Right atrium auricular region (tissue), 2 donors: ENCODE data around the gene PRSS23. TPM values are rescaled to one million over a fixed set of nuclear protein-coding genes. Genes with fewer than 3 reads are reported as not detected.

ENCODE experiments used
- DNase-seq: peaks from one replicate; pipeline ENCODE4 v3.0.0-alpha.2; 2019; ENCODE audit warnings: low spot score
- H3K27ac ChIP-seq, 2 donors: fragments of 200-600 bp; sonication (generic); 1 replicate in 1 of 2; 2 replicates in 1 of 2; pipeline ENCODE4 v1.5.1; 2016 to 2019
- H3K27me3 ChIP-seq, 2 donors: fragments of 200-600 bp; sonication (generic); one replicate each; pipeline versions ENCODE4 v1.5.1 to v1.6.0; 2017 to 2019
- H3K36me3 ChIP-seq: fragments of 200-600 bp; sonication (generic); one replicate; pipeline ENCODE4 v1.5.1; 2016
- H3K4me1 ChIP-seq, 2 donors: fragments of 200-600 bp; sonication (generic); one replicate each; pipeline versions ENCODE4 v1.5.1 to v1.6.0; 2017 to 2019
- H3K4me3 ChIP-seq, 2 donors: fragments of 200-600 bp; sonication (generic); 1 replicate in 1 of 2; 2 replicates in 1 of 2; pipeline ENCODE4 v1.5.1; 2017 to 2019; ENCODE audit warnings: mild to moderate bottlenecking in 1 of 2, moderate library complexity in 1 of 2
- H3K9me3 ChIP-seq, 2 donors: fragments of 200-600 bp; sonication (generic); one replicate each; pipeline ENCODE4 v1.5.1; 2019
- total RNA-seq, 2 donors: library from RNA; depleted of rRNA; stranded (reverse); fragments of >200 nt; gene quantifications; one replicate each; pipeline ENCODE4 v1.1.0, GENCODE V29; 2016
- TF ChIP-seq, protein P1 (sequence below), 2 donors: fragments of 200-600 bp; sonication (generic); IDR thresholded peaks; one replicate each; pipeline ENCODE4 v1.5.1; 2019; ENCODE audit warnings: antibody characterized with exemption in 2 of 2

Gene PRSS23
- total RNA-seq, 2 donors from 2014 or later, result 22.1 to 41.4 TPM

- no peaks in the 10 kb centered on the region for H3K9me3 ChIP-seq
- H3K27me3 ChIP-seq, result no peaks in the 10 kb centered on the region
- TF ChIP-seq, protein P1, sequence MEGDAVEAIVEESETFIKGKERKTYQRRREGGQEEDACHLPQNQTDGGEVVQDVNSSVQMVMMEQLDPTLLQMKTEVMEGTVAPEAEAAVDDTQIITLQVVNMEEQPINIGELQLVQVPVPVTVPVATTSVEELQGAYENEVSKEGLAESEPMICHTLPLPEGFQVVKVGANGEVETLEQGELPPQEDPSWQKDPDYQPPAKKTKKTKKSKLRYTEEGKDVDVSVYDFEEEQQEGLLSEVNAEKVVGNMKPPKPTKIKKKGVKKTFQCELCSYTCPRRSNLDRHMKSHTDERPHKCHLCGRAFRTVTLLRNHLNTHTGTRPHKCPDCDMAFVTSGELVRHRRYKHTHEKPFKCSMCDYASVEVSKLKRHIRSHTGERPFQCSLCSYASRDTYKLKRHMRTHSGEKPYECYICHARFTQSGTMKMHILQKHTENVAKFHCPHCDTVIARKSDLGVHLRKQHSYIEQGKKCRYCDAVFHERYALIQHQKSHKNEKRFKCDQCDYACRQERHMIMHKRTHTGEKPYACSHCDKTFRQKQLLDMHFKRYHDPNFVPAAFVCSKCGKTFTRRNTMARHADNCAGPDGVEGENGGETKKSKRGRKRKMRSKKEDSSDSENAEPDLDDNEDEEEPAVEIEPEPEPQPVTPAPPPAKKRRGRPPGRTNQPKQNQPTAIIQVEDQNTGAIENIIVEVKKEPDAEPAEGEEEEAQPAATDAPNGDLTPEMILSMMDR (IDR thresholded peaks at IDR 0.05), result no peak
- DNase-seq, result no peak
- H3K4me3 ChIP-seq, result no peak overlapping the region
- H3K36me3 ChIP-seq, result no peaks in the 10 kb centered on the region
- H3K27ac ChIP-seq, result no peak overlapping the region
- H3K4me1 ChIP-seq, result no peaks in the 10 kb centered on the region
Observed at GRCh38 chr11:86784241-86784681, 16.1 kb upstream of the PRSS23 start.

GRCh38 chr11:86785576-86785975 lies 14.8 kb upstream of the PRSS23 start:
- Histone ChIP-seq H3K27me3 (no peaks in the 10 kb centered on the region), H3K4me1 (no peaks in the 10 kb centered on the region), H3K27ac (no peak overlapping the region), H3K4me3 (no peak overlapping the region), H3K36me3 (no peaks in the 10 kb centered on the region), H3K9me3 (no peaks in the 10 kb centered on the region)
- TF ChIP-seq, protein P1 (IDR thresholded peaks at IDR 0.05), result no peak
- no peak for DNase-seq

DNA sequence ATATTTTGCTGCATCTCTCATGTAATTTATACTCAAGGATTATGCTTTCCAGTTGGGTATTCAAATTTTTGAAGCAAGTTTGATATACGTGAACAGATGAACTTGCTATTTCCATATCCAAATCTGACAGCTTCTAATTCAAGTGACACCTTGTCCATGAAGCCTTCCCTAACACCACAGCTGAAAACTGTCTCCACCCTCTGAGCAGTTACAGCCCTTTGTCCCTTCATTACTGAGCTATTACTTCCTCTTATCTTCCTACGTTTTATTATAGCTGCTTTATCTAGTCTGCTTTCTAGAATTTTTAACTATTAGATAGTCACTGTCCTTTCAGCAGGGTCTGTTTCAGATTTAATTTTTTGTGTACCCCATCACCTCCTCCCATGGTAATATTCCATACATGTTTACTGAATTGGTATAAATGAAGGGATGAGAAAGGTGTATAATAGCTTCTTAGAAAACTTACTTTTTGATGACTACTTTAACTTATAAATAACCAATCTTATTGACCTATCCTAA lies 13.3 kb upstream of the PRSS23 start:
- H3K4me1 ChIP-seq, result no peaks in the 10 kb centered on the region
- no peaks in the 10 kb centered on the region for H3K27me3 ChIP-seq
- no peaks in the 10 kb centered on the region for H3K9me3 ChIP-seq
- DNase-seq, result no peak
- TF ChIP-seq, protein P1 (IDR thresholded peaks at IDR 0.05), result no peak
- no peaks in the 10 kb centered on the region for H3K36me3 ChIP-seq
- H3K4me3 ChIP-seq, result no peak overlapping the region
- no peak overlapping the region for H3K27ac ChIP-seq

- Histone ChIP-seq H3K9me3 (no peaks in the 10 kb centered on the region), H3K27me3 (no peaks in the 10 kb centered on the region), H3K4me3 (no peak overlapping the region), H3K4me1 (no peaks in the 10 kb centered on the region), H3K36me3 (no peaks in the 10 kb centered on the region), H3K27ac (no peak overlapping the region)
- no peak for DNase-seq
- TF ChIP-seq, protein P1 (IDR thresholded peaks at IDR 0.05), result no peak
Observed at GRCh38 chr11:86787656-86788055, 12.7 kb upstream of the PRSS23 start.

GRCh38 chr11:86790195-86790725 lies 10.1 kb upstream of the PRSS23 start:
- no peak for DNase-seq
- Histone ChIP-seq H3K9me3 (no peaks in the 10 kb centered on the region), H3K4me1 (no peaks in the 10 kb centered on the region), H3K27me3 (no peaks in the 10 kb centered on the region), H3K27ac (no peak overlapping the region), H3K36me3 (no peaks in the 10 kb centered on the region), H3K4me3 (no peak overlapping the region)
- TF ChIP-seq, protein P1 (IDR thresholded peaks at IDR 0.05), result no peak
